ENCODE results near the gene PSME3. TPM values are rescaled to one million over a fixed set of nuclear protein-coding genes. Genes with fewer than 3 reads are reported as not detected.

PSME3 gene
- total RNA-seq, 1 experiment from 2014 or later, result 195 TPM

- no peaks in the 10 kb centered on the region for H3K27me3 ChIP-seq (replicated peaks; ENCODE audit: control insufficient read depth, insufficient read depth, low read length)
- H3K4me3 Mint-ChIP-seq (ENCODE audit: unreplicated experiment), result no peak overlapping the region
- DNase-seq, result no peak
- H3K4me3 ChIP-seq (ENCODE audit: low read depth, low read length), result no peak overlapping the region
- ChIA-PET CTCF (interaction anchor here (0.6 kb wide), 1 partner anchor 50 kb away, joined by 6 read pairs; no protein-coding TSS in a partner anchor), POLR2A (no interaction called here)
- no peaks in the 10 kb centered on the region for H3K4me1 Mint-ChIP-seq (ENCODE audit: low read depth, unreplicated experiment)
- no peaks in the 10 kb centered on the region for H3K9me3 Mint-ChIP-seq (ENCODE audit: unreplicated experiment)
- no peak for TF ChIP-seq CTCF (IDR thresholded peaks at IDR 0.05; ENCODE audit: insufficient read depth in 1 of 2, low read depth in 1 of 2, low read length in 1 of 2, severe bottlenecking in 1 of 2, unreplicated experiment in 1 of 2)
- no peaks in the 10 kb centered on the region for H3K36me3 ChIP-seq (ENCODE audit: control insufficient read depth, insufficient read depth, low read length)
- intact Hi-C loops (cut with micrococcal nuclease; ENCODE audit: unreplicated experiment), result no loop called here
- H3K27ac Mint-ChIP-seq (ENCODE audit: unreplicated experiment), result no peak overlapping the region
- no peaks in the 10 kb centered on the region for H3K9me3 ChIP-seq
- BruUV-seq (replicated peaks), result no TSS peak
- no peaks in the 10 kb centered on the region for H3K4me1 ChIP-seq
- no peaks in the 10 kb centered on the region for H3K36me3 Mint-ChIP-seq (ENCODE audit: insufficient read depth, unreplicated experiment)
- H3K27me3 Mint-ChIP-seq (ENCODE audit: insufficient read depth, unreplicated experiment), result no peaks in the 10 kb centered on the region
Measured at GRCh38 chr17:42853004-42853403, 19.8 kb downstream of the PSME3 start.

- H3K4me3 Mint-ChIP-seq (ENCODE audit: unreplicated experiment), result no peak overlapping the region
- H3K27ac Mint-ChIP-seq (ENCODE audit: unreplicated experiment), result no peak overlapping the region
- DNase-seq, result no peak
- no peaks in the 10 kb centered on the region for H3K4me1 Mint-ChIP-seq (ENCODE audit: low read depth, unreplicated experiment)
- no peaks in the 10 kb centered on the region for H3K27me3 Mint-ChIP-seq (ENCODE audit: insufficient read depth, unreplicated experiment)
- no peaks in the 10 kb centered on the region for H3K36me3 ChIP-seq (ENCODE audit: control insufficient read depth, insufficient read depth, low read length)
- H3K27me3 ChIP-seq (replicated peaks; ENCODE audit: control insufficient read depth, insufficient read depth, low read length), result no peaks in the 10 kb centered on the region
- H3K4me3 ChIP-seq (ENCODE audit: low read depth, low read length), result no peak overlapping the region
- H3K9me3 ChIP-seq, result no peaks in the 10 kb centered on the region
- no peak for TF ChIP-seq CTCF (IDR thresholded peaks at IDR 0.05; ENCODE audit: insufficient read depth in 1 of 2, low read depth in 1 of 2, low read length in 1 of 2, severe bottlenecking in 1 of 2, unreplicated experiment in 1 of 2)
- no peaks in the 10 kb centered on the region for H3K36me3 Mint-ChIP-seq (ENCODE audit: insufficient read depth, unreplicated experiment)
- no TSS peak for BruUV-seq (replicated peaks)
- no peaks in the 10 kb centered on the region for H3K9me3 Mint-ChIP-seq (ENCODE audit: unreplicated experiment)
- CTCF ChIA-PET, result interaction anchor here (0.6 kb wide), 1 partner anchor 49 kb away, joined by 6 read pairs; no protein-coding TSS in a partner anchor
- intact Hi-C loops (cut with micrococcal nuclease; ENCODE audit: unreplicated experiment), result no loop called here
- POLR2A ChIA-PET, result no interaction called here
- no peaks in the 10 kb centered on the region for H3K4me1 ChIP-seq
Measured at GRCh38 chr17:42853597-42853967, 20.4 kb downstream of the PSME3 start.

- no peaks in the 10 kb centered on the region for H3K4me1 Mint-ChIP-seq (ENCODE audit: low read depth, unreplicated experiment)
- H3K27me3 Mint-ChIP-seq (ENCODE audit: insufficient read depth, unreplicated experiment), result no peaks in the 10 kb centered on the region
- no peaks in the 10 kb centered on the region for H3K27me3 ChIP-seq (replicated peaks; ENCODE audit: control insufficient read depth, insufficient read depth, low read length)
- intact Hi-C loops (cut with micrococcal nuclease; ENCODE audit: unreplicated experiment), result no loop called here
- H3K9me3 Mint-ChIP-seq (ENCODE audit: unreplicated experiment), result no peaks in the 10 kb centered on the region
- H3K27ac Mint-ChIP-seq (ENCODE audit: unreplicated experiment), result no peak overlapping the region
- no TSS peak for BruUV-seq (replicated peaks)
- ChIA-PET POLR2A (no interaction called here), CTCF (interaction anchor here (0.5 to 1.1 kb wide), 2 partner anchors 11 to 316 kb away, joined by 3 to 5 read pairs; no protein-coding TSS in a partner anchor)
- no peak overlapping the region for H3K4me3 ChIP-seq (ENCODE audit: low read depth, low read length)
- no peak for DNase-seq
- H3K36me3 ChIP-seq (ENCODE audit: control insufficient read depth, insufficient read depth, low read length), result no peaks in the 10 kb centered on the region
- no peaks in the 10 kb centered on the region for H3K36me3 Mint-ChIP-seq (ENCODE audit: insufficient read depth, unreplicated experiment)
- H3K4me1 ChIP-seq, result no peaks in the 10 kb centered on the region
- no peak for TF ChIP-seq CTCF (IDR thresholded peaks at IDR 0.05; ENCODE audit: insufficient read depth in 1 of 2, low read depth in 1 of 2, low read length in 1 of 2, severe bottlenecking in 1 of 2, unreplicated experiment in 1 of 2)
- no peaks in the 10 kb centered on the region for H3K9me3 ChIP-seq
- H3K4me3 Mint-ChIP-seq (ENCODE audit: unreplicated experiment), result no peak overlapping the region
Measured at GRCh38 chr17:42853968-42854790, 21.0 kb downstream of the PSME3 start.

Measured in Caco-2 (cell line).